HCT116 (cell line): ENCODE results near the gene UCN2. TPM values are rescaled to one million over a fixed set of nuclear protein-coding genes. Genes with fewer than 3 reads are reported as not detected.

Source experiments
- ATAC-seq: fragments of 200-7000 bp; cut with Tn5 transposase; 2 replicates; pipeline ENCODE4 v1.9.1; 2020; ENCODE audit warnings: mild to moderate bottlenecking, moderate library complexity
- BruUV-seq: library from RNA; stranded (reverse); fragments of 400-500 nt; replicated peaks from 2 replicates; lab custom pipeline; 2021; lab: Mats Ljungman, UMichigan
- CTCF ChIA-PET: fragments of 300-600 bp; sonication (Branson Sonifier 250); formaldehyde crosslinking; loops from one replicate; lab custom pipeline; 2021; ENCODE audit warnings: antibody characterized with exemption; lab: Charles Lee
- POLR2A ChIA-PET: fragments of 300-600, 350-600 bp; sonication (Branson Sonifier 250); formaldehyde crosslinking; loops from one replicate; lab custom pipeline; 2021; ENCODE audit warnings: antibody characterized with exemption; lab: Charles Lee
- RAD21 ChIA-PET, 2 experiments: fragments of 300-600 bp; sonication (Branson Sonifier 250); formaldehyde crosslinking; loops; one replicate each; lab custom pipeline; 2023; ENCODE audit warnings: low total read pairs in 2 of 2; ENCODE audit not compliant: uncharacterized antibody in 2 of 2, unreplicated experiment in 2 of 2, low non-redundant PET in 1 of 2; lab: Charles Lee
- DNase-seq: peaks from one replicate; pipeline ENCODE4 v3.0.0-alpha.2; 2010; ENCODE audit warnings: low read depth, low spot score
- H2AFZ ChIP-seq: fragments of 200-600 bp; shearing (Covaris generic), sonication (generic); 2 replicates; pipeline ENCODE4 v1.6.1; 2017; ENCODE audit warnings: low read depth, mixed run types, mixed read lengths, antibody characterized with exemption, low read length; ENCODE audit not compliant: poor library complexity, severe bottlenecking
- H3K27ac ChIP-seq: 2 replicates; pipeline ENCODE4 v1.5.1; 2012; ENCODE audit warnings: low read depth, low read length
- H3K27me3 ChIP-seq: fragments of 200-600 bp; sonication (generic); 2 replicates; pipeline ENCODE4 v1.6.1; 2016; ENCODE audit warnings: mixed run types, low read length, mixed read lengths; ENCODE audit not compliant: insufficient read depth
- H3K36me3 ChIP-seq, 2 experiments: fragments of 200-500 bp in 1 of 2; fragments of 200-600 bp in 1 of 2; sonication (Bioruptor generic) in 1 of 2; sonication (generic) in 1 of 2; 2 replicates each; pipeline versions ENCODE4 v1.5.1 to v1.6.1; 2014 to 2016; ENCODE audit warnings: low read length in 2 of 2, inconsistent platforms in 1 of 2, mixed read lengths in 1 of 2, mixed run types in 1 of 2; ENCODE audit not compliant: insufficient read depth in 2 of 2, control insufficient read depth in 1 of 2
- H3K4me1 ChIP-seq, 2 experiments: fragments of 200-600 bp in 1 of 2; sonication (generic) in 1 of 2; 2 replicates each; pipeline versions ENCODE4 v1.5.1 to v1.6.1; 2012 to 2017; ENCODE audit warnings: low read length in 2 of 2, inconsistent platforms in 1 of 2, mild to moderate bottlenecking in 1 of 2, mixed read lengths in 1 of 2, mixed run types in 1 of 2, moderate library complexity in 1 of 2; ENCODE audit not compliant: insufficient read depth in 2 of 2, control insufficient read depth in 1 of 2
- H3K4me2 ChIP-seq: fragments of 200-600 bp; sonication (generic); 2 replicates; pipeline ENCODE4 v1.6.1; 2017; ENCODE audit warnings: mixed run types, low read length, mixed read lengths
- H3K4me3 ChIP-seq, 2 experiments: fragments of 200-600 bp in 1 of 2; sonication (generic) in 1 of 2; replicated peaks in 1 of 2; 2 replicates each; pipeline ENCODE4 v1.5.1; 2011 to 2016; ENCODE audit warnings: low read length in 2 of 2, control low read depth in 1 of 2, low read depth in 1 of 2, mild to moderate bottlenecking in 1 of 2, mixed read lengths in 1 of 2, mixed run types in 1 of 2
- H3K79me2 ChIP-seq: fragments of 200-600 bp; sonication (generic); 2 replicates; pipeline ENCODE4 v1.6.1; 2017; ENCODE audit warnings: mild to moderate bottlenecking, mixed run types, low read length, moderate library complexity, mixed read lengths; ENCODE audit not compliant: insufficient read depth
- H3K9ac ChIP-seq: fragments of 200-600 bp; sonication (generic); 2 replicates; pipeline ENCODE4 v1.6.1; 2016; ENCODE audit warnings: low read length, mixed read lengths
- H3K9me2 ChIP-seq: fragments of 200-600 bp; sonication (generic), shearing (Covaris generic); 2 replicates; pipeline ENCODE4 v1.6.1; 2017; ENCODE audit warnings: mixed run types, mild to moderate bottlenecking, moderate library complexity; ENCODE audit not compliant: insufficient read depth
- H3K9me3 ChIP-seq, 2 experiments: fragments of 200-500 bp in 1 of 2; fragments of 200-600 bp in 1 of 2; sonication (Bioruptor generic) in 1 of 2; sonication (generic) in 1 of 2; 2 replicates each; pipeline ENCODE4 v1.6.1; 2014 to 2017; ENCODE audit warnings: low read length in 2 of 2, mixed read lengths in 2 of 2, inconsistent platforms in 1 of 2, low read depth in 1 of 2, mild to moderate bottlenecking in 1 of 2, mixed run types in 1 of 2, moderate library complexity in 1 of 2; ENCODE audit not compliant: control insufficient read depth in 1 of 2, insufficient read depth in 1 of 2
- H4K20me1 ChIP-seq: fragments of 200-600 bp; sonication (generic), shearing (Covaris generic); 2 replicates; pipeline ENCODE4 v1.6.1; 2017; ENCODE audit warnings: mixed run types, mild to moderate bottlenecking, moderate library complexity; ENCODE audit not compliant: insufficient read depth
- CEBPB ChIP-seq: IDR thresholded peaks from 2 replicates; pipeline ENCODE4 v1.6.1; 2012; ENCODE audit warnings: low read depth
- EGR1 ChIP-seq: IDR thresholded peaks from 2 replicates; pipeline ENCODE4 v1.6.1; 2012; ENCODE audit warnings: low read depth
- ELF1 ChIP-seq: IDR thresholded peaks from 2 replicates; pipeline ENCODE4 v1.6.1; 2012; ENCODE audit warnings: low read depth, borderline replicate concordance
- EZH2phosphoT487 ChIP-seq: fragments of 200-600 bp; IDR thresholded peaks from 2 replicates; pipeline ENCODE4 v1.6.1; 2018; ENCODE audit warnings: antibody characterized with exemption, borderline replicate concordance
- POLR2A ChIP-seq: IDR thresholded peaks from 2 replicates; pipeline ENCODE4 v1.7.0; 2011; ENCODE audit warnings: borderline replicate concordance; ENCODE audit not compliant: insufficient read depth, insufficient read length; ENCODE audit errors: extremely low read depth
- POLR2AphosphoS5 ChIP-seq: IDR thresholded peaks from 2 replicates; pipeline ENCODE4 v1.6.1; 2011; ENCODE audit warnings: mild to moderate bottlenecking, low read depth, low read length, moderate library complexity
- SP1 ChIP-seq: IDR thresholded peaks from 2 replicates; pipeline ENCODE4 v1.6.1; 2012; ENCODE audit warnings: low read depth
- TCF7L2 ChIP-seq: IDR thresholded peaks from 2 replicates; pipeline ENCODE4 v1.7.0; 2011; ENCODE audit warnings: borderline replicate concordance, inconsistent platforms; ENCODE audit not compliant: insufficient read depth, insufficient read length; ENCODE audit errors: extremely low read depth
- ZFX ChIP-seq: fragments of 450-650 bp; IDR thresholded peaks from 2 replicates; pipeline ENCODE4 v1.6.1; 2017
- ZNF274 ChIP-seq: fragments of 200-500 bp; sonication (Bioruptor generic); IDR thresholded peaks from 2 replicates; pipeline ENCODE4 v1.6.1; 2014; ENCODE audit warnings: mild to moderate bottlenecking, low read depth, low read length, inconsistent platforms
- intact Hi-C: fragments of 100-400 bp; cut with micrococcal nuclease; formaldehyde crosslinking; loops from 2 replicates; pipeline ENCODE4 v1.10.0; 2022
- total RNA-seq: library from RNA; stranded (reverse); gene quantifications from one replicate; pipeline ENCODE4 v1.2.1, GENCODE V29; 2021; ENCODE audit not compliant: unreplicated experiment
- TF ChIP-seq, protein P1 (sequence below): IDR thresholded peaks from 2 replicates; pipeline ENCODE4 v1.6.1; 2012; ENCODE audit warnings: low read depth
- TF ChIP-seq, protein P2 (sequence below): IDR thresholded peaks from 2 replicates; pipeline ENCODE4 v1.6.1; 2012
- TF ChIP-seq, protein P3 (sequence below), 3 experiments: fragments of 200-600 bp in 1 of 3; sonication (generic) in 1 of 3; IDR thresholded peaks in 2 of 3; conservative IDR thresholded peaks in 1 of 3; 2 replicates each; pipeline ENCODE4 v1.5.1; 2012 to 2017; ENCODE audit warnings: low read depth in 2 of 3, low read length in 2 of 3, antibody characterized with exemption in 1 of 3, borderline replicate concordance in 1 of 3, control low read depth in 1 of 3, mild to moderate bottlenecking in 1 of 3, mixed read lengths in 1 of 3, mixed run types in 1 of 3, moderate library complexity in 1 of 3; ENCODE audit not compliant: insufficient read depth in 1 of 3

Gene UCN2
- total RNA-seq, 1 experiment from 2014 or later: 1.5 TPM

DNA sequence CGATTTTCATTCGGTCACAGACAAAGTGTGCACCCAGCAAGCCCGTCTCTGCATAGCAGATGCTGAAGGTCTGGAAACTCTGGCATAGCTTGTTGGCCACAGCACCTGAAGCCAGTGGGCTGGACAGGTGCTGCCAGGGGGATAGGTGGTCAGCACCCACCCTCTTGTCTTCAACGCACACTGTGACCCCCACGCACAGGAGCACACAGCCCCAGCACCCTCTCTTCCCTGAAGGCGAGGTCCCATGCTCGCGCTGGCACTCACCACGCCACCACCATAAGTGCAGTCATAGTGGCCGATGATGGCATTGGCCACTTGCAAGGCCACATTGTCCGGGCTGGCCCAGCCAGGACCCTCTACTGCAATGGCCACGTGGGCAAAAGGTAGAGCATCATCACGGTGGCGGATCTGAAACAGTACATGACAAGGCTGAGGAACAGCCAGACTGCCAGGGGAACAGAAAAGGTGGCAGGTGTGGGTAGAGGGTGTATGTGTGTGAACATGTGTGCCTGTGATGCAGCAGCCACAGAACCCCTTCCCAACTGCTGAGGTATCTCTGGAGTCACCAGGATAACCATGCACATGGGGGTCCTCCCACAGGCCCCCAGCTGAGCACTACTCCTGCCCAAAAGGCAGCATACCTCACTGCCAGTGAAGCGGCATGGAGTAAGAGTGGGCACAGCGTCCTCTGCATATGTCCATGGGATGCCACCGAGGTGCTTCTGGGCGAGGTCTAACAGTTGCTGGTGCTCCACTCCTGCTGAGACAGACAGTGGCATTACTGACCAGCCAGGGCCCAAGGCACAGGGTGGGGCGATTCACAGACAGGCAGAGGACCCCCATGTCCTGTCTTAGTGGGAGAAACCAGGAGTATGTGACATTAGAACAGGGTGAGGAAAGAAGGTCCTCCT lies 37.4 kb upstream of the UCN2 start (continued):
- TF ChIP-seq CEBPB (no peak), ZFX (no peak), ZNF274 (no peak), EGR1 (no peak)
- TF ChIP-seq, protein P1, sequence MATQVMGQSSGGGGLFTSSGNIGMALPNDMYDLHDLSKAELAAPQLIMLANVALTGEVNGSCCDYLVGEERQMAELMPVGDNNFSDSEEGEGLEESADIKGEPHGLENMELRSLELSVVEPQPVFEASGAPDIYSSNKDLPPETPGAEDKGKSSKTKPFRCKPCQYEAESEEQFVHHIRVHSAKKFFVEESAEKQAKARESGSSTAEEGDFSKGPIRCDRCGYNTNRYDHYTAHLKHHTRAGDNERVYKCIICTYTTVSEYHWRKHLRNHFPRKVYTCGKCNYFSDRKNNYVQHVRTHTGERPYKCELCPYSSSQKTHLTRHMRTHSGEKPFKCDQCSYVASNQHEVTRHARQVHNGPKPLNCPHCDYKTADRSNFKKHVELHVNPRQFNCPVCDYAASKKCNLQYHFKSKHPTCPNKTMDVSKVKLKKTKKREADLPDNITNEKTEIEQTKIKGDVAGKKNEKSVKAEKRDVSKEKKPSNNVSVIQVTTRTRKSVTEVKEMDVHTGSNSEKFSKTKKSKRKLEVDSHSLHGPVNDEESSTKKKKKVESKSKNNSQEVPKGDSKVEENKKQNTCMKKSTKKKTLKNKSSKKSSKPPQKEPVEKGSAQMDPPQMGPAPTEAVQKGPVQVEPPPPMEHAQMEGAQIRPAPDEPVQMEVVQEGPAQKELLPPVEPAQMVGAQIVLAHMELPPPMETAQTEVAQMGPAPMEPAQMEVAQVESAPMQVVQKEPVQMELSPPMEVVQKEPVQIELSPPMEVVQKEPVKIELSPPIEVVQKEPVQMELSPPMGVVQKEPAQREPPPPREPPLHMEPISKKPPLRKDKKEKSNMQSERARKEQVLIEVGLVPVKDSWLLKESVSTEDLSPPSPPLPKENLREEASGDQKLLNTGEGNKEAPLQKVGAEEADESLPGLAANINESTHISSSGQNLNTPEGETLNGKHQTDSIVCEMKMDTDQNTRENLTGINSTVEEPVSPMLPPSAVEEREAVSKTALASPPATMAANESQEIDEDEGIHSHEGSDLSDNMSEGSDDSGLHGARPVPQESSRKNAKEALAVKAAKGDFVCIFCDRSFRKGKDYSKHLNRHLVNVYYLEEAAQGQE: no peak

DNA sequence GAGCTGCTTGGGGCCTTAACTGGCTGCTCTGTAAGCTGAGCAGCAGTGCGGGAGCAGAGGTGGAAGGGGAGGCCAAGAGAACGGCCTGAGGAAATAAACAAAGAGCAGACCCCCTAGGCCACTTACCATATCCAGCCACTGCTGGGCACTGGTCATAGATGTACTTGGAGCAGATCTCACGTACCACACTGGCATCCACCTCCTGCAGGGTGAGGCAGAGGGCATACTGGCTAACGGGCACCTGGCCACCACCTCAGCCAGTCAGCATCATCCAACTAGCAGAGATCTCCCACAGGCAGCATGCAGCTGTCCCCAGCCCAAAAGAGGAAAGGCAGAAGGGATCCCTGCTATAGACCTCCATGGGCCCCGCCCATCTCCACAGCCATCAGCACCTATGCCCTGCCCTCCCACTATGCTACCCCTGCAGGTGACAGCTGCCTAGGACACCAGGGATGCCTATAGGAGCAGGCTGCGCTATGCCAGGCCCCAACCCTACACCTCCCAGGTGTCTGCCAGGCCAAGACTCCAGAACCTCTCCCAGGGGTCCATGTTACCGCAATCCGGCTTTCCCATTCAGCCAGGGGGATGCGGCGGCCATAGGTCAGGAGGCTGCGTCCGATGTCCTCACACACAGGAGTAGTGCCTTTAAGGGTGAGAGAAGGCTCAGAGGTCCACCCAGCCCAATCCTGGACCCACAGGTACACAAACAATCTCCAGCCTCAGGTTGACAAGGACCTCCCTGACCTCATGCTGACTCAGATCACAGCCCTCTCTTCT lies 36.1 kb upstream of the UCN2 start:
- H3K36me3 ChIP-seq: peaks cover 32 to 59% of the 10 kb centered on the region in 2 experiments
- H3K4me1 ChIP-seq: peaks cover 11 to 21% of the 10 kb centered on the region in 2 experiments
- H3K9me3 ChIP-seq: no peaks in the 10 kb centered on the region
- ATAC-seq: no peak
- RAD21 ChIA-PET: no interaction called here
- H3K27ac ChIP-seq: no peak overlapping the region
- no peak overlapping the region for H3K4me3 ChIP-seq
- BruUV-seq: no TSS peak
- no peak overlapping the region for H2AFZ ChIP-seq
- intact Hi-C loops: no loop called here
- H3K27me3 ChIP-seq: no peaks in the 10 kb centered on the region
- H3K4me2 ChIP-seq: no peak overlapping the region
- TF ChIP-seq ELF1 (no peak), POLR2A (no peak), EGR1 (no peak), EZH2phosphoT487 (no peak), POLR2AphosphoS5 (no peak), TCF7L2 (no peak), SP1 (no peak), ZNF274 (no peak)
- TF ChIP-seq, protein P2, sequence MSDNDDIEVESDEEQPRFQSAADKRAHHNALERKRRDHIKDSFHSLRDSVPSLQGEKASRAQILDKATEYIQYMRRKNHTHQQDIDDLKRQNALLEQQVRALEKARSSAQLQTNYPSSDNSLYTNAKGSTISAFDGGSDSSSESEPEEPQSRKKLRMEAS: no peak
- TF ChIP-seq, protein P3, sequence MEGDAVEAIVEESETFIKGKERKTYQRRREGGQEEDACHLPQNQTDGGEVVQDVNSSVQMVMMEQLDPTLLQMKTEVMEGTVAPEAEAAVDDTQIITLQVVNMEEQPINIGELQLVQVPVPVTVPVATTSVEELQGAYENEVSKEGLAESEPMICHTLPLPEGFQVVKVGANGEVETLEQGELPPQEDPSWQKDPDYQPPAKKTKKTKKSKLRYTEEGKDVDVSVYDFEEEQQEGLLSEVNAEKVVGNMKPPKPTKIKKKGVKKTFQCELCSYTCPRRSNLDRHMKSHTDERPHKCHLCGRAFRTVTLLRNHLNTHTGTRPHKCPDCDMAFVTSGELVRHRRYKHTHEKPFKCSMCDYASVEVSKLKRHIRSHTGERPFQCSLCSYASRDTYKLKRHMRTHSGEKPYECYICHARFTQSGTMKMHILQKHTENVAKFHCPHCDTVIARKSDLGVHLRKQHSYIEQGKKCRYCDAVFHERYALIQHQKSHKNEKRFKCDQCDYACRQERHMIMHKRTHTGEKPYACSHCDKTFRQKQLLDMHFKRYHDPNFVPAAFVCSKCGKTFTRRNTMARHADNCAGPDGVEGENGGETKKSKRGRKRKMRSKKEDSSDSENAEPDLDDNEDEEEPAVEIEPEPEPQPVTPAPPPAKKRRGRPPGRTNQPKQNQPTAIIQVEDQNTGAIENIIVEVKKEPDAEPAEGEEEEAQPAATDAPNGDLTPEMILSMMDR (IDR thresholded peaks at IDR 0.05 in 2 of 3, conservative IDR thresholded peaks at IDR 0.05 in 1 of 3; ENCODE audit: borderline replicate concordance in 1 of 3, insufficient read depth in 1 of 3, low read depth in 2 of 3, low read length in 2 of 3): no peak
- no peak for DNase-seq
- H3K9ac ChIP-seq: no peak overlapping the region
- no peaks in the 10 kb centered on the region for H3K9me2 ChIP-seq
- H3K79me2 ChIP-seq: no peaks in the 10 kb centered on the region
- POLR2A ChIA-PET: no interaction called here
- CTCF ChIA-PET: no interaction called here
- no peaks in the 10 kb centered on the region for H4K20me1 ChIP-seq
